Measurements from ENCODE around the gene P2RX7.

The P2RX7 gene

DNA sequence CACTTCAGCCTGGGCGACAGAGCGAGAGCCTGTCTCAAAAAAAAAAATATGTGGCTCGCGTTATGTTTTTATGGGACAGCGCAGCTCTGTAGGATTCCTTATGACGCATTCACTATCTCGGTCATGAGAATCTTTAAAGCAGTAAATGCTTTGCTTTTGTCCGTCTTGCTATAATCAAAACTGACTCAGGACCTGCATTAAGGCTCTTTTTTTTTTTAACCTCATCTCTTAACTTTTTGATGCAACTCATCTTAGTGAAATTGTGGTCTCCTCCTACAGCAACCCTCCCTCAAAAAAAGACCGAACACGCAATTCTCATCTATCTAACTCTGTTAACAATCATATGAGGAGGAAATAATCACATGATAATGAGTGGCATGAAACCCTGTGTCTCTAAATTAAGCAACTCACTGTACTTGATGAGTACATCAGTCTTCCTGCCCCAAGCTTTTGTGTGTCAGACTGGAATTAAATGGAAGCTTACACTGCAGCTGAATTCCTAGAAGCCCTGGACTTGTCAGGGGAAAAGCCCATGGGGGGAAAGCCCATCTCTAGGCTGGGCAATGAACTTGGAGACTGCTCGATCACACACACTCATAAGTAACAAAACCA is 81.6 kb downstream of the P2RX7 start:
- no peak overlapping the region for H3K9ac ChIP-seq (ENCODE audit: low read length)
- H3K27ac ChIP-seq (ENCODE audit: low read depth, low read length): no peak overlapping the region

DNA sequence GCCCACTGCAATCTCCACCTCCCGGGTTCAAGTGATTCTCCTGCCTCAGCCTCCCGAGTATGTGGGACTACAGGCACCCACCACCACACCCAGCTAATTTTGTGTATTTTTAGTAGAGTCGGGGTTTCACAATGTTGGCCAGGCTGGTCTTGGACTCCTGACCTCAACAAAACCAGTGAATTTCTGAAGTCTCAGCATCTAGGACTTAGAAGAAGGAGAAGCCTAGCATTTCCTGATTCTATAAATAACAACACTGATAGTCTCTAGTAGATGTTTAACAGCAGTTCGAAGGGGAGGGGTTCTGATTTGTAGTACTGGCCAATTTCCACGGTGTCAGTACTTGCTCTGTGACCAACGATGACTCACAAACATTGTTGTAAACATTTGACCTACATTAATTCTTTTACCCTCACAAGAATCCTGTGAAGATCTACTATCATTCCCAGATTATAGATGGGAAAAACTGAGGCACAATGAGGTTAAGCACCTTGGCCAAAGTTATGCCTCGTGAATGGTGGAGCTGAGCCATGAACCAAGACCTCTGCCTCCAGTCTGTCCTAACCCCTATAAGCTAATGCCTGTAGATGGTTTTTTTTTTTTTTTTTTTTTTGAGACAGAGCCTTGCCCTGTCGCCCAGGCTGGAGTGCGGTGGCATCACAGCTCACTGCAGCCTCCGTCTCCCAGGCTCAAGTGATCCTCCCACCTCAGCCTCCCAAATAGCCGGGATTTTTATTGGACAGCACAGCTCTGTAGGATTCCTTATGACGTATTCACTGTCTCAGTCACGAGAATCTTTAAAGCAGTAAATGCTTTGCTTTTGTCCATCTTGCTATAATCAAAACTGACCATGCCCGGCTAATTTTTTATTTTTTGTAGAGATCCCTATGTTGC is 82.4 kb downstream of the P2RX7 start:
- H4K20me1 ChIP-seq (ENCODE audit: low read depth, low read length): no peaks in the 10 kb centered on the region
- H3K9me3 ChIP-seq (ENCODE audit: insufficient read depth, low read length): no peaks in the 10 kb centered on the region
- no peak overlapping the region for H3K4me2 ChIP-seq (ENCODE audit: low read depth, low read length, poor library complexity, severe bottlenecking)
- no peaks in the 10 kb centered on the region for H3K9me2 ChIP-seq (replicated peaks; ENCODE audit: insufficient read depth, low read length)
- no peak overlapping the region for H3K9ac ChIP-seq (ENCODE audit: low read length)
- H3K27me3 ChIP-seq (ENCODE audit: low read length): no peaks in the 10 kb centered on the region
- 0 out of 2 replicates have a peak, but pooled peaks cover 2% of the 10 kb centered on the region for H3F3A ChIP-seq (ENCODE audit: insufficient read depth)
- no peak overlapping the region for H3K27ac ChIP-seq (ENCODE audit: low read depth, low read length)
- no peak overlapping the region for H2AFZ ChIP-seq (ENCODE audit: low read depth, low read length, severe bottlenecking)
- no peak overlapping the region for H3K4me3 ChIP-seq (ENCODE audit: insufficient read depth, low read length, poor library complexity, severe bottlenecking)
- H3K36me3 ChIP-seq (ENCODE audit: low read length): no peaks in the 10 kb centered on the region
- TF ChIP-seq, protein P1, sequence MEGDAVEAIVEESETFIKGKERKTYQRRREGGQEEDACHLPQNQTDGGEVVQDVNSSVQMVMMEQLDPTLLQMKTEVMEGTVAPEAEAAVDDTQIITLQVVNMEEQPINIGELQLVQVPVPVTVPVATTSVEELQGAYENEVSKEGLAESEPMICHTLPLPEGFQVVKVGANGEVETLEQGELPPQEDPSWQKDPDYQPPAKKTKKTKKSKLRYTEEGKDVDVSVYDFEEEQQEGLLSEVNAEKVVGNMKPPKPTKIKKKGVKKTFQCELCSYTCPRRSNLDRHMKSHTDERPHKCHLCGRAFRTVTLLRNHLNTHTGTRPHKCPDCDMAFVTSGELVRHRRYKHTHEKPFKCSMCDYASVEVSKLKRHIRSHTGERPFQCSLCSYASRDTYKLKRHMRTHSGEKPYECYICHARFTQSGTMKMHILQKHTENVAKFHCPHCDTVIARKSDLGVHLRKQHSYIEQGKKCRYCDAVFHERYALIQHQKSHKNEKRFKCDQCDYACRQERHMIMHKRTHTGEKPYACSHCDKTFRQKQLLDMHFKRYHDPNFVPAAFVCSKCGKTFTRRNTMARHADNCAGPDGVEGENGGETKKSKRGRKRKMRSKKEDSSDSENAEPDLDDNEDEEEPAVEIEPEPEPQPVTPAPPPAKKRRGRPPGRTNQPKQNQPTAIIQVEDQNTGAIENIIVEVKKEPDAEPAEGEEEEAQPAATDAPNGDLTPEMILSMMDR (IDR thresholded peaks at IDR 0.05; ENCODE audit: insufficient read depth, low read length, poor library complexity, severe bottlenecking): no peak
- TF ChIP-seq EZH2phosphoT487 (conservative IDR thresholded peaks at IDR 0.05; ENCODE audit: low read length): no peak
- no peaks in the 10 kb centered on the region for H3K79me2 ChIP-seq (ENCODE audit: insufficient read depth, low read length)

More for the DNA sequence above, 81.6 kb downstream of the P2RX7 start:
- H3K79me2 ChIP-seq (ENCODE audit: insufficient read depth, low read length): no peaks in the 10 kb centered on the region
- no peaks in the 10 kb centered on the region for H4K20me1 ChIP-seq (ENCODE audit: low read depth, low read length)
- no peak overlapping the region for H3K4me2 ChIP-seq (ENCODE audit: low read depth, low read length, poor library complexity, severe bottlenecking)
- no peak for TF ChIP-seq EZH2phosphoT487 (conservative IDR thresholded peaks at IDR 0.05; ENCODE audit: low read length)
- TF ChIP-seq, protein P1 (IDR thresholded peaks at IDR 0.05; ENCODE audit: insufficient read depth, low read length, poor library complexity, severe bottlenecking): no peak
- H3K9me3 ChIP-seq (ENCODE audit: insufficient read depth, low read length): no peaks in the 10 kb centered on the region
- no peaks in the 10 kb centered on the region for H3K27me3 ChIP-seq (ENCODE audit: low read length)
- H3K9me2 ChIP-seq (replicated peaks; ENCODE audit: insufficient read depth, low read length): no peaks in the 10 kb centered on the region
- 0 out of 2 replicates have a peak, but pooled peaks cover 2% of the 10 kb centered on the region for H3F3A ChIP-seq (ENCODE audit: insufficient read depth)
- no peak overlapping the region for H3K4me3 ChIP-seq (ENCODE audit: insufficient read depth, low read length, poor library complexity, severe bottlenecking)
- no peak overlapping the region for H2AFZ ChIP-seq (ENCODE audit: low read depth, low read length, severe bottlenecking)
- H3K36me3 ChIP-seq (ENCODE audit: low read length): no peaks in the 10 kb centered on the region

DNA sequence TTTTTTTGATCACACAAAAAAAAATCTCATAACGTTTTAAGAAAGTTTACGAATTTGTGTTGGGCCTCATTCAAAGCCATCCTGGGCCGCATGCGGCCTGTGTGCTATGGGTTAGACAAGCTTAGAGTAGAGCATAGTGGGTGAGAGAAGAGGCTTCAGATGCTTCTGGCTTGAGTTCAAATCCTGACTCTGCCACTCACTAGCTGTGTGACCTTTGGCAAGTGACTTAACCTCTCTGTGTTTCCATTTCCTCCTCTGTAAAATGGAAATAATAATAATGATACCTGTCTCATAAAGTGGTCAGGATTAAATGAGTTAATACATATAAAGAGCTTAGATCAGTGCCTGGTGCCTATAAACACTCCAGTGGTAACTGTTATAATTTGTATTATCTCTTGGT is 83.4 kb downstream of the P2RX7 start:
- Histone ChIP-seq H2AFZ (ENCODE audit: low read depth, low read length, severe bottlenecking) (no peak overlapping the region), H3K27ac (ENCODE audit: low read depth, low read length) (no peak overlapping the region), H3K4me3 (ENCODE audit: insufficient read depth, low read length, poor library complexity, severe bottlenecking) (no peak overlapping the region), H3K79me2 (ENCODE audit: insufficient read depth, low read length) (no peaks in the 10 kb centered on the region), H3K36me3 (ENCODE audit: low read length) (no peaks in the 10 kb centered on the region), H3K27me3 (ENCODE audit: low read length) (no peaks in the 10 kb centered on the region), H3K4me2 (ENCODE audit: low read depth, low read length, poor library complexity, severe bottlenecking) (no peak overlapping the region), H3F3A (ENCODE audit: insufficient read depth) (0 out of 2 replicates have a peak, but pooled peaks cover 2% of the 10 kb centered on the region), H3K9ac (ENCODE audit: low read length) (no peak overlapping the region), H4K20me1 (ENCODE audit: low read depth, low read length) (no peaks in the 10 kb centered on the region), H3K9me2 (replicated peaks; ENCODE audit: insufficient read depth, low read length) (no peaks in the 10 kb centered on the region), H3K9me3 (ENCODE audit: insufficient read depth, low read length) (no peaks in the 10 kb centered on the region)
- TF ChIP-seq, protein P1 (IDR thresholded peaks at IDR 0.05; ENCODE audit: insufficient read depth, low read length, poor library complexity, severe bottlenecking): no peak
- no peak for TF ChIP-seq EZH2phosphoT487 (conservative IDR thresholded peaks at IDR 0.05; ENCODE audit: low read length)
